HG03108 (cell line): ENCODE measurements around the gene PAH.
A peak's percentile ranks its signal among the peaks of the same experiment; 100 is the strongest.

Experiments used
- ATAC-seq: cut with Tn5 transposase; IDR thresholded peaks from one replicate; pipeline ENCODE4 v1.9.1; 2021; ENCODE audit warnings: moderate library complexity; ENCODE audit not compliant: unreplicated experiment

The PAH gene

DNA sequence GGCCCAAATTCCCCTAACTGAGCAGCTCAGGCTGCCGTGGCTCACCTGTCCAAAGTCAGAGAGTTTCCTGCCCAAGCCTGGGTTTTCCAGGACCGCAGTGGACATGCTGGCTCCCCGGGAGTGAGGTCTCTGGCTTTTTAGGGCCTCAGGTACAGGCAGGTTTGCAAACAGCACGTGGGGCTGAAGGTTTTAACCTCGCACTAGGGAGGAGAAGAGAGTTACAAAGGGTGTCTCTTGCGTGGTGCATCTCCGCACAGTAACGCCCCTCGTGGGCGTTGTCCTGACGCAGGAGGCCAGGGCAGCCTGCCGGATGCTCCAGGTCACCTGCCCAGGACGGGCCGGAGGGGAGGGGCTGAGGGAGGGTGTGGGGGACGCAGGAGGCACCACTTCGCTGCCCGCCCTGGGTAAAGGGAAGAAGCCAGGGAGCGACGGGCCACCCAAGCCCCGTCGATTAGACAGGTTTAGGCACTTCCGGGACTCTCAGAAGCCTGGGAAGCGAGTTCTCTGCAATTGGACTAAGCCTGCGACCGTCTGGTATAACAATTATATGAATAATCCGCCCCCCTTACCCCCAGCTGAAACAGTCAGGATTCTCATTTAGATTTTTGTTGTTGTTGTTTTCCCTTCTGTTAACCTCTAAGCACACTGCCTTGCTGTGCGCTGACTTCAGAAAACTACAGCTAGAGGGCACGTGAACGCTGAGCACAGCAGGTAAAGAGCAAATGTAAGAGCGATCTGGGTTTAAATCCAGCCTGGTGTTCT, at the start of gene PAH:
PAH (minus strand) TSS at position 219 of the 762 bp plus-strand sequence; CDS start at position 105, 114 bp downstream.
- peak; percentile 51 for ATAC-seq

DNA sequence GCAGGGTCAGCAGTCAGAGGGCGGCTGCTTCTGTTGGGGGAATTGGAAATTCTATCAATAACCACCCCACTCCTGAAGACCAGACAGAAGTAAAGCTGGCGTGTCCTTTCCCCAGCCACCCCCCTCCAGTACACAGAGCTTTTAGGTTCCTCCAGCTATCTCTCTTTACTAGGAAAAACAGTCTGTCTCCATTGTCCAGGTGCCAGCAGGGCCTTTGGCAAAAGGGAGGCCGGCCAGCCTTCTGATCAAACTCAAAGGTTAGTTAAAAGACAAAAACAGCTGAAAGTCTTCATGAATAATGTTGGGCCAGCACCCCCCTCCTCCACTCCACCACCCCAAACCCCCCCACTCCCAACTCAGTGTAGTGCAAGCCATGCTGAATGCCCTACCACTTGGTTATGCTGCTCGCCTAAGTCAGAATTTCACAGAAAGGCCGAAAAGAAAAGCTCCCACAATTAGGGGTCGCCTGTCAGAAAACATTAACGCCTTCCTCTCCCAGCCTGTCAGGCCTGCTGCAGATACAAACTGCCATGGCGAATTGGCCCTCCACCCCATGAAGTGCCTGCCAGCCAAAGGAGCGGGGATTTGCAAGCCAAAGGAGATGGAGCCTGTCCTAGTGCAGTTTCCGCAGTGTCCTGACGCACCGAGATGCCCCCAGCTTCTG, 49.3 kb upstream of the PAH start:
- ATAC-seq, result no peak

GRCh38 chr12:102965281-102966155, 48.5 kb upstream of the PAH start:
- ATAC-seq, result no peak

- ATAC-seq, result no peak
These were observed 47.8 kb upstream of the PAH start for GRCh38 chr12:102964872-102965271.

- ATAC-seq, result no peak
These were observed 46.8 kb upstream of the PAH start for GRCh38 chr12:102963796-102964195.

DNA sequence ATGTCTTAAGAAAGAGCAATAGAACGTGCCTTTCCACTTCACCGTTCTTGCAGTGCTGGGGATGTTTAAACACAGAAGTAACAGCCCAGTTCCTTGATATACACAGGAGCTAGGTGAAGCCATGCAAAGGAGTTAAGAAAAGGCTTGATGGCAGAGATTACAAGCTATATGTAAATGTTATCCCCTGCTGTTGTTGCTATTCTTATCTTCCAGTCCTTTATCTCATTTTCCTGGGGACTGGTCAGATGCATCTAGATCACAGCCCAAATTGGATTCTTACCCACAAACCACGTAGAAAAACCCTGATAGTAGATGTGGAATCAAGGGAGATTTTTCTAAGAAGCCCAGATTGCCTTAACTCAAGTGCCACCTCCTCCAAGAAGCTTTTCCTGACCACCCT, 45.9 kb upstream of the PAH start:
- ATAC-seq, result no peak

DNA sequence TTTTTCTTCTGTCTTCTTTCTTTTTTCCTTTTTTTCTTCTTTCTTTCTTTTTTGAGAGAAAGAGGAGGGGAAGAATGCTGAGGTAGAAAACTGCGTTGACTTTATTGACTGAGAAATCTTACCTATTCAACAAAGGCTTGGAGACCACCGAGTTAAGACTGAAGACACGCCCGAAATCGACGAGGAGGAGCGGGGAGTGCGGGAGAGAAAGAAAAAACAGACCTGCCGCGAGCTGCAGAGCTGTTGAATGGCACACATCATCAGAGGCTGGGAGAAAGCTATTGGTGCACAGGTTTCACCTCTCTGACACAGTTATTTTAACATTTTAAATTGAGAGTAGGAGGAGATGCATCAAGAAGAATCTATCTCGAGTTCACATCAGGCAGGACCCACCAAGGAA, 45.5 kb upstream of the PAH start:
- ATAC-seq, result no peak

GRCh38 chr12:102961466-102961855, 44.4 kb upstream of the PAH start:
- no peak for ATAC-seq

DNA sequence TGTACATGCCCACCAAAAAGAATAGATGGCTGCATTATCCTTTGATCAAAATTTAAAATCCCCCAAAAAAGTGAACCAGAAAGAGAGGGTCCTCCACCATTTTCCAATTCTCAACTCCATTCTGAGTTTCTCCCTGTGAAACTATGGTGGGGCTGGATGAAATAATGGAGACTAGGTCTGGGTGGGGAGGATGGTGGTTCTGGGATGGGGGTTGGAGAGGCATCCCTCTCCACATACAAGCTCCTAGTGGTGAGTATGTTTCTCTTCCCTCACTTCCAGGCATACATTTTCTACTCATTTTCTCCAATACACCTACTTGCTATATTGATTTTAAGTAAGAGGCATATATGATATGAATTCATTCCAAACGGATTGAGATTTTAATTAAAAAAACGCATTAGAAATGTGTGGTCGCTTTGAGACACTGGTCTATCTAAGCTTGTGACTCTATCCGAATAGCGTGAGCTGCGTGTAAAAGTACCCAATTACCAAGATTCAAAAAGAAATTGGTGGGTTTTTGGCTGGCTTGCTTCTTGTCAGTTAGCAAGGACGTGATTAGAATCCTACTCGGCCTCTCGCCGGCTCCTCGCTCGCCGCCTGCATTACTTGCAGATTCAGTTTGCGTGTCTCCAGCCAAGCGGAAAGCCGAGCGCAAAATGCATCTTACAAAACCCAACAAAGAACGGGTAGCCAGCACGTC, 43.9 kb upstream of the PAH start:
- no peak for ATAC-seq

- ATAC-seq, result no peak
These were observed 42.3 kb upstream of the PAH start for GRCh38 chr12:102959391-102959790.

GRCh38 chr12:102958830-102959176, 41.8 kb upstream of the PAH start:
- ATAC-seq, result no peak

- peak; percentile 63 for ATAC-seq
These were observed 41.2 kb upstream of the PAH start for GRCh38 chr12:102958073-102958829.

DNA sequence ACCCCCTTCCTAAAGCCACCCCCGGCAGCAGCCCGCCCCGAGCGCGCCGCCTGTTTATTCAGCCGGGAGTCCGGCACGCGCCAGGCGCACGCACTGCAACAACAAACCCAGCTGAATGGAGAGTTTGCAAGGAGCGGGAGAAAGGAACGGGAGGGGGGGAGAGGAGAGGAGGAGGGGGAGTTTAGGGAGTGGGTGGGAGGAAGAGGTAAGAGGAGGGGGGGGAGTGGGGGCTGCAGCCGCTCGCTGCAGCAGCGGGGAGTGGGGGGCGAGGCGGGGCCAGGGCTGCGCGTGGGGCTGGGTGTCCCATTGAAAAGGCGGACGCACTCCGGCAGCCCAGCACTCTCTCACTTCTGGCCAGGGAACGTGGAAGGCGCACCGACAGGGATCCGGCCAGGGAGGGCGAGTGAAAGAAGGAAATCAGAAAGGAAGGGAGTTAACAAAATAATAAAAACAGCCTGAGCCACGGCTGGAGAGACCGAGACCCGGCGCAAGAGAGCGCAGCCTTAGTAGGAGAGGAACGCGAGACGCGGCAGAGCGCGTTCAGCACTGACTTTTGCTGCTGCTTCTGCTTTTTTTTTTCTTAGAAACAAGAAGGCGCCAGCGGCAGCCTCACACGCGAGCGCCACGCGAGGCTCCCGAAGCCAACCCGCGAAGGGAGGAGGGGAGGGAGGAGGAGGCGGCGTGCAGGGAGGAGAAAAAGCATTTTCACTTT, 40.5 kb upstream of the PAH start, which contains the start of gene ASCL1:
ASCL1 (plus strand) TSS at position 336 of the 712 bp plus-strand sequence. CDS start 571 bp downstream, outside the sequence.
- ATAC-seq, result no peak

DNA sequence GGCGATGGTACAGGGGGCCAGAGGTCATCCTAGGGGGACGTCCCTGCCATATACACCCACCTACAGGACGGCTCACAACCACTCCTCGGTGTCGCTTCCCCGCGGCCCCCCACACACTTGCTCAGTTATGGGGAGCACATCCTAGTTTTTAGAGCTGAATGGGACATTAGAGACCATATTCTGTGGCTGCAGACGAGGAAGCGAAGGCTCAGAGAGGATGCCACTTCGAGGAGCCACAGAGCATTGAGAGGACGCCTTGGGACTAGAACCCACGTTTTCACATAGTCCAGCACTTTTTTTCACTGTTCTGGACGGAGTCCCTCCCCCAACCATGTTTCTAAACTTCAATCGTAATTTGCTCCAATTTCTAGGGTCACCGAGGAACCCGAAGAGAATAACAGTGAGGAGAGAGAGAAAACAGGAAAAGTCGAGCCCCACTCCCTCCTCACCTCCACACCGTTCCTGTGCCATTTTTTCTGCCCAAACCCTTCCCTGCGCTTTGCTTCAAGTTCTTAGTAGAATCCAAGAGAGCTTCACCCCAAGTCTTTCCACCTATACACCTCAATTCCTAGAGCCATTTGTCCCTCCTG, 39.8 kb upstream of the PAH start:
- no peak for ATAC-seq

GRCh38 chr12:102955926-102956737, 39.1 kb upstream of the PAH start:
- no peak for ATAC-seq

DNA sequence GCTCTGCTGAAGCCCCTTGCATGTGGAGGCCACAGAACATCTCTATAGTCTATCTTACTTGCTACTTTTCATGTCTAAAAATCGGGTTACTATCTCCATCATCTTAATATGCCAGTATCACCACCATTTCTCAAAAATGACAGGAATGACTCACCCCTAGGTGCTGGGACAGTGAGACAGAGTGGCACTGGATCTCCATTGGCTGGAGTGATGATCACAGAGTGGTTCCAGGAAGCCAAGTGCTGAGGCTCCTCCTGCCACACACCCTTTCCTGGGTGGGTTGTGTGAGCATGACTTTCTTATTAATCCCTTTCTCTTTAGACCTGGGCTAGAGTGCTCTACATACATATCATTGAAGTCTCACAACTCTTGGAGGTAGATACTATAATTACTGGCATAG, 37.1 kb upstream of the PAH start:
- no peak for ATAC-seq

GRCh38 chr12:102953221-102953620, 36.2 kb upstream of the PAH start:
- ATAC-seq, result no peak

GRCh38 chr12:102951841-102952240, 34.8 kb upstream of the PAH start:
- ATAC-seq, result no peak
